HepG2 (cell line): ENCODE data around the gene CPVL. TPM values are rescaled to one million over a fixed set of nuclear protein-coding genes. Genes with fewer than 3 reads are reported as not detected.

Source experiments
- ATAC-seq: fragments of 200-7000 bp; cut with Tn5 transposase; 3 replicates; pipeline ENCODE4 v1.9.1; 2020; ENCODE audit warnings: mild to moderate bottlenecking, moderate library complexity
- BruUV-seq: library from RNA; stranded (reverse); fragments of 400-500 nt; replicated peaks from 2 replicates; lab custom pipeline; 2021; lab: Mats Ljungman, UMichigan
- CTCF ChIA-PET: fragments of 300-600 bp; formaldehyde crosslinking; extraction: SDS; loops from one replicate; lab custom pipeline; 2021; ENCODE audit warnings: low total read pairs, inconsistent platforms, low intra/inter-chr PET ratio; lab: Yijun Ruan, JAX
- POLR2A ChIA-PET: fragments of 350-600 bp; sonication (Branson Sonifier 250); formaldehyde crosslinking; loops from one replicate; lab custom pipeline; 2020; ENCODE audit warnings: antibody characterized with exemption, inconsistent platforms; lab: Yijun Ruan, JAX
- DNase-seq: peaks from one replicate; pipeline ENCODE4 v3.0.0-alpha.2; 2015; ENCODE audit warnings: low spot score
- FAIRE-seq: peaks from 3 replicates; lab custom pipeline; 2011; peaks lifted over from hg19 to GRCh38; lab: Jason Lieb, UNC
- H2AFZ ChIP-seq: one replicate; pipeline ENCODE4 v1.6.1; 2011; ENCODE audit warnings: low read length, inconsistent platforms
- H3K27ac ChIP-seq: fragments of 300-600 bp; 3 replicates; pipeline ENCODE4 v1.8.0; 2011; ENCODE audit warnings: mixed run types, mild to moderate bottlenecking, mixed read lengths, low read length, inconsistent platforms; ENCODE audit not compliant: insufficient read depth; ENCODE audit errors: extremely low read length
- H3K27me3 ChIP-seq, 2 experiments: fragments of 200-600 bp in 1 of 2; 2 replicates in 1 of 2; 3 replicates in 1 of 2; pipeline versions ENCODE4 v1.6.0 to v1.8.0; 2011; ENCODE audit warnings: low read length in 2 of 2, mild to moderate bottlenecking in 2 of 2, moderate library complexity in 2 of 2, inconsistent platforms in 1 of 2; ENCODE audit not compliant: insufficient read depth in 2 of 2, control insufficient read depth in 1 of 2
- H3K36me3 ChIP-seq, 2 experiments: fragments of 200-600 bp in 1 of 2; replicated peaks in 1 of 2; 2 replicates in 1 of 2; 3 replicates in 1 of 2; pipeline versions ENCODE4 v1.5.1 to v1.8.0; 2011; ENCODE audit warnings: low read length in 2 of 2, inconsistent platforms in 1 of 2; ENCODE audit not compliant: insufficient read depth in 2 of 2, control insufficient read depth in 1 of 2
- H3K4me1 ChIP-seq: 2 replicates; pipeline ENCODE4 v1.5.1; 2012; ENCODE audit warnings: low read length, inconsistent platforms; ENCODE audit not compliant: insufficient read depth
- H3K4me2 ChIP-seq: 2 replicates; pipeline ENCODE4 v1.6.0; 2011; ENCODE audit warnings: low read depth, low read length, inconsistent platforms
- H3K4me3 ChIP-seq, 3 experiments: fragments of 200-600 bp in 1 of 3; sonication (generic), shearing (Covaris generic) in 1 of 3; replicated peaks in 1 of 3; 2 replicates each; pipeline ENCODE4 v1.5.1; 2011 to 2016; ENCODE audit warnings: low read length in 3 of 3, inconsistent platforms in 2 of 3, low read depth in 2 of 3, mild to moderate bottlenecking in 2 of 3, control low read depth in 1 of 3, mixed read lengths in 1 of 3; ENCODE audit not compliant: insufficient read depth in 1 of 3
- H3K79me2 ChIP-seq: one replicate; pipeline ENCODE4 v1.6.1; 2011; ENCODE audit warnings: low read length, inconsistent platforms; ENCODE audit not compliant: insufficient read depth
- H3K9ac ChIP-seq: 2 replicates; pipeline ENCODE4 v1.6.0; 2011; ENCODE audit warnings: mild to moderate bottlenecking, low read depth, low read length, inconsistent platforms; ENCODE audit not compliant: insufficient read depth
- H3K9me3 ChIP-seq: 2 replicates; pipeline ENCODE4 v1.5.1; 2012; ENCODE audit warnings: mild to moderate bottlenecking, low read length
- H4K20me1 ChIP-seq: 2 replicates; pipeline ENCODE4 v1.6.0; 2011; ENCODE audit warnings: inconsistent platforms, mild to moderate bottlenecking, low read length, moderate library complexity; ENCODE audit not compliant: insufficient read depth
- AFF4 ChIP-seq: sonication (generic); formaldehyde crosslinking; IDR thresholded peaks from 2 replicates; pipeline ENCODE4 v1.4.0; 2020; ENCODE audit warnings: missing genetic modification reagents
- FLYWCH1 ChIP-seq: sonication (generic); formaldehyde crosslinking; IDR thresholded peaks from 2 replicates; pipeline ENCODE4 v1.8.1; 2023; ENCODE audit warnings: mild to moderate bottlenecking, missing genetic modification reagents
- FOXK2 ChIP-seq: fragments of 450-650 bp; IDR thresholded peaks from 2 replicates; pipeline ENCODE4 v1.6.1; 2016
- MBNL3 ChIP-seq: fragments of 250-450 bp; sonication (Bioruptor Pico); conservative IDR thresholded peaks from 2 replicates; pipeline ENCODE4 v1.8.0; 2022; ENCODE audit warnings: mild to moderate bottlenecking, inconsistent platforms
- SMAD1 ChIP-seq: sonication (generic); formaldehyde crosslinking; IDR thresholded peaks from 2 replicates; pipeline ENCODE4 v1.4.0; 2020; ENCODE audit warnings: missing genetic modification reagents, low read depth, mild to moderate bottlenecking, borderline replicate concordance
- SMARCC2 ChIP-seq: fragments of 450-650 bp; IDR thresholded peaks from 2 replicates; pipeline ENCODE4 v1.6.1; 2017; ENCODE audit warnings: antibody characterized with exemption, mild to moderate bottlenecking
- TCF7 ChIP-seq: sonication (generic); IDR thresholded peaks from 2 replicates; pipeline ENCODE4 v1.6.1; 2016; ENCODE audit warnings: antibody characterized with exemption, low read depth
- TRIM22 ChIP-seq: fragments of 450-650 bp; IDR thresholded peaks from 2 replicates; pipeline ENCODE4 v1.6.1; 2017
- ZNF143 ChIP-seq: sonication (generic); formaldehyde crosslinking; IDR thresholded peaks from 2 replicates; pipeline ENCODE4 v1.4.0; 2020; ENCODE audit warnings: missing genetic modification reagents
- ZNF557 ChIP-seq: sonication (generic); formaldehyde crosslinking; IDR thresholded peaks from 2 replicates; pipeline ENCODE4 v1.4.0; 2020; ENCODE audit warnings: missing genetic modification reagents
- ZNF816 ChIP-seq: sonication (generic); formaldehyde crosslinking; IDR thresholded peaks from 2 replicates; pipeline ENCODE4 v1.8.0; 2022; ENCODE audit warnings: missing genetic modification reagents, mild to moderate bottlenecking, borderline replicate concordance
- WGBS: methylation state at CpG from one replicate; pipeline ENCODE4 v1.1.6; 2017; ENCODE audit warnings: low lambda C conversion rate; 5-methylcytosine and 5-hydroxymethylcytosine counted together
- in situ Hi-C: cut with HindIII; loops from 2 replicates; pipeline ENCODE4 v1.10.0; 2017; ENCODE audit warnings: low pct_unique_long_range_greater_than_20kb; ENCODE audit not compliant: extremely low pct_ligation_motif_present
- intact Hi-C: fragments of 100-400 bp; cut with micrococcal nuclease; formaldehyde crosslinking; loops from one replicate; pipeline ENCODE4 v1.10.0; 2022; ENCODE audit not compliant: unreplicated experiment
- polyA plus RNA-seq, 8 experiments: library from polyadenylated mRNA; depleted of rRNA in 3 of 8; stranded (reverse) in 7 of 8; unstranded in 1 of 8; fragments of >200 nt; fragmentation: Illumina TruSeq in 4 of 8; extraction: Trizol in 4 of 8; gene quantifications; 2 replicates each; pipeline versions ENCODE4 v1.2.1 to v1.2.3, GENCODE V29; 2011 to 2016; ENCODE audit warnings: low read depth in 4 of 8, missing spikeins in 1 of 8, mixed read lengths in 1 of 8; ENCODE audit not compliant: insufficient read depth in 1 of 8
- total RNA-seq, 5 experiments: library from RNA; depleted of rRNA; stranded (reverse); fragments of >200 nt; fragmentation: Illumina TruSeq; extraction: Trizol; gene quantifications; 2 replicates each; pipeline ENCODE4 v1.2.3, GENCODE V29; 2016; ENCODE audit warnings: low read depth in 1 of 5
- TF ChIP-seq, protein P1 (sequence below): sonication (generic); formaldehyde crosslinking; IDR thresholded peaks from 2 replicates; pipeline ENCODE4 v1.8.1; 2023; ENCODE audit warnings: missing genetic modification reagents, mild to moderate bottlenecking, borderline replicate concordance
- TF ChIP-seq, protein P2 (sequence below): IDR thresholded peaks from 2 replicates; pipeline ENCODE4 v1.6.1; 2016

Gene CPVL
- total and polyA plus RNA-seq, 2 of the 13 experiments (the other 11 are each of a cell fraction or from before 2014, with no cell fraction given): 59.2 to 294 TPM

DNA sequence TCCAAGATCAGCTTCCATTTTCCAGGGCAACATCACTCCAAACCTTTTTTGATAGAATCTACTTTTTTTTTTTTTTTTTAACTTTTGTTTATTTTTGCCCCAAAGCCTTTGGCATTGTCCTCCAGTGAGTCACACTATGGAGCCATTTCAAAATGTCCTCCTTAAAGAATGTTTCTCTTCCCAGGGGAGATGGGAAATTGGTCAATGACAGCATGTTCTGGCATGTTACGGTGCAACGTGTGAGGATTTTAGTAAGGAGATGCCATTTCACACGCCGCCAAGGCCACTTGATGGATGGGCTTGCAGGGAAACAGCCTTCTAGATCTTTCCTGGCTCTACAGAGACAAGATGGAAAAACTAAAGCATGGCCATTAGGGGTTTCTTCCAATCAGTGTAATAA lies 157.5 kb downstream of the CPVL start:
- TF ChIP-seq FOXK2 (no peak), ZNF557 (no peak)
- TF ChIP-seq, all 625 proteins: peak for 0
- 96% methylated on average over 4 of the region's 4 CpGs for WGBS
- BruUV-seq: no TSS peak

DNA sequence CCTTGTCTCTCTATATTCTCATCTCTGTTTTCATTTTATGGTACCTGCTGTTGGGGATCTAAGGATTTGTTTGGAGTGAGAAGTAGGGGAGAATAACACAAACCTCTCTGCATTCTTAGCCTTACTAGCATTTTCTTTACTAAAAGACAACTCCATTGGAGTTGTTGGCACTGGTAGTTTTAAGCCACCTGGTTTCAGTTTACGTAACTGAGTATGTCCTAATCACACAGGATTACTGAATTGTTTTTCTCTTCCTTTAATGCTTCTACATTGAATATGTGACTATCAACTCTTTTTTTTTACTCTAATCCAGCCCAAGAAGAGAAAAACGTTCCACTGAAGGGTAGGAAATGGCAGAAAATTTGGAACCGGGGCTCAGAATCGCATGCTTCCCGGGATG lies 158.2 kb downstream of the CPVL start:
- no peak overlapping the region for H2AFZ ChIP-seq
- 78% methylated on average over 5 of the region's 5 CpGs for WGBS
- in situ Hi-C loops: no loop called here
- DNase-seq: no peak
- intact Hi-C loops: no loop called here
- no TSS peak for BruUV-seq
- H3K79me2 ChIP-seq: no peaks in the 10 kb centered on the region
- no peak overlapping the region for H3K4me2 ChIP-seq
- FAIRE-seq: no peak
- H3K4me1 ChIP-seq: peaks cover 14% of the 10 kb centered on the region; the same call in 1 of the 2 replicates
- no peak overlapping the region for H3K4me3 ChIP-seq
- H4K20me1 ChIP-seq: no peaks in the 10 kb centered on the region
- no peak overlapping the region for H3K27ac ChIP-seq
- ChIA-PET CTCF (no interaction called here), POLR2A (no interaction called here)
- no peaks in the 10 kb centered on the region for H3K36me3 ChIP-seq
- H3K9me3 ChIP-seq: no peaks in the 10 kb centered on the region
- no peak overlapping the region for H3K9ac ChIP-seq
- no peak for ATAC-seq
- H3K27me3 ChIP-seq: no peaks in the 10 kb centered on the region
- TF ChIP-seq ZNF143 (CRISPR knock-in tag) (no peak), AFF4 (CRISPR knock-in tag) (no peak), TCF7 (no peak), SMAD1 (CRISPR knock-in tag) (no peak), MBNL3 (CRISPR knock-in tag) (no peak), SMARCC2 (no peak), FLYWCH1 (CRISPR knock-in tag) (no peak), ZNF816 (CRISPR knock-in tag) (no peak), TRIM22 (no peak)
- TF ChIP-seq, protein P1, sequence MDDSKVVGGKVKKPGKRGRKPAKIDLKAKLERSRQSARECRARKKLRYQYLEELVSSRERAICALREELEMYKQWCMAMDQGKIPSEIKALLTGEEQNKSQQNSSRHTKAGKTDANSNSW (CRISPR knock-in tag): no peak
- TF ChIP-seq, protein P2, sequence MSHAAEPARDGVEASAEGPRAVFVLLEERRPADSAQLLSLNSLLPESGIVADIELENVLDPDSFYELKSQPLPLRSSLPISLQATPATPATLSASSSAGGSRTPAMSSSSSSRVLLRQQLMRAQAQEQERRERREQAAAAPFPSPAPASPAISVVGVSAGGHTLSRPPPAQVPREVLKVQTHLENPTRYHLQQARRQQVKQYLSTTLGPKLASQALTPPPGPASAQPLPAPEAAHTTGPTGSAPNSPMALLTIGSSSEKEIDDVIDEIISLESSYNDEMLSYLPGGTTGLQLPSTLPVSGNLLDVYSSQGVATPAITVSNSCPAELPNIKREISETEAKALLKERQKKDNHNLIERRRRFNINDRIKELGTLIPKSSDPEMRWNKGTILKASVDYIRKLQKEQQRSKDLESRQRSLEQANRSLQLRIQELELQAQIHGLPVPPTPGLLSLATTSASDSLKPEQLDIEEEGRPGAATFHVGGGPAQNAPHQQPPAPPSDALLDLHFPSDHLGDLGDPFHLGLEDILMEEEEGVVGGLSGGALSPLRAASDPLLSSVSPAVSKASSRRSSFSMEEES (CRISPR knock-in tag): no peak

More for the DNA sequence above, 157.5 kb downstream of the CPVL start:
- H3K4me1 ChIP-seq: peaks cover 14% of the 10 kb centered on the region; the same call in 1 of the 2 replicates
- no peaks in the 10 kb centered on the region for H3K79me2 ChIP-seq
- CTCF ChIA-PET: no interaction called here
- no peak overlapping the region for H2AFZ ChIP-seq
- ATAC-seq: no peak
- no peaks in the 10 kb centered on the region for H3K36me3 ChIP-seq
- H3K4me2 ChIP-seq: no peak overlapping the region
- H3K27ac ChIP-seq: no peak overlapping the region
- H3K9me3 ChIP-seq: no peaks in the 10 kb centered on the region
- H3K9ac ChIP-seq: no peak overlapping the region
- no peaks in the 10 kb centered on the region for H3K27me3 ChIP-seq
- H3K4me3 ChIP-seq: no peak overlapping the region
- in situ Hi-C loops: no loop called here
- no peak for FAIRE-seq
- POLR2A ChIA-PET: no interaction called here
- no peaks in the 10 kb centered on the region for H4K20me1 ChIP-seq
- intact Hi-C loops: no loop called here
- DNase-seq: no peak
